ENCODE data around the gene CHST1. TPM values are rescaled to one million over a fixed set of nuclear protein-coding genes. Genes with fewer than 3 reads are reported as not detected.

Gene CHST1
- total RNA-seq, 1 experiment from 2014 or later: not detected

DNA sequence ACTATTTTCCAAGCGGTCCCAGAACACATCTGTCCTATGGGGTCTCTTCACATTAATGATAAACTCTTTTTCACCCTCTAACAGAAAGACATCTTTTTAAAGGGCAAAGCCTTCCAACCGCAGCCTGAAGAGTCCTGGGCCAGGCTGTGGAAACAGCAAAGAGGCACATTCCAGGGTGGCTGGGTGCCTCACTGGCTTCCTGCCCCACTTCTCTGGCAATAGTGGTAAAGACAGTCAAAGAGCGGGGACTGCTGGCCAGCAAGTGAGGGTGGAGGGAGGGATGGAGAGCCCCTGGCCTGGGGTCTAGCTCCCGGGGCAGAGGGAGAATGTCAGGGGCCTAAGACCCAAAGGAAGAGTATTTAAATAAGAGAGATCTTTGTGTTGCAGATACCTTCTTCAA, 10.2 kb upstream of the CHST1 start:
- intact Hi-C loops (cut with micrococcal nuclease; ENCODE audit: unreplicated experiment): no loop called here
- DNase-seq: no peak
- Mint-ChIP-seq H3K4me3 (ENCODE audit: unreplicated experiment) (no peak overlapping the region), H3K9me3 (ENCODE audit: unreplicated experiment) (no peaks in the 10 kb centered on the region), H3K36me3 (ENCODE audit: insufficient read depth, unreplicated experiment) (no peaks in the 10 kb centered on the region), H3K27ac (ENCODE audit: unreplicated experiment) (no peak overlapping the region), H3K4me1 (ENCODE audit: low read depth, unreplicated experiment) (no peaks in the 10 kb centered on the region), H3K27me3 (ENCODE audit: insufficient read depth, unreplicated experiment) (peaks cover 3% of the 10 kb centered on the region)
- ChIA-PET POLR2A (no interaction called here), CTCF (no interaction called here)
- no peaks in the 10 kb centered on the region; the same call in 1 of the 2 replicates for H3K27me3 ChIP-seq (replicated peaks; ENCODE audit: control insufficient read depth, insufficient read depth, low read length)
- no TSS peak for BruUV-seq (replicated peaks)
- H3K4me1 ChIP-seq: no peaks in the 10 kb centered on the region
- H3K9me3 ChIP-seq: no peaks in the 10 kb centered on the region
- TF ChIP-seq, protein P1, sequence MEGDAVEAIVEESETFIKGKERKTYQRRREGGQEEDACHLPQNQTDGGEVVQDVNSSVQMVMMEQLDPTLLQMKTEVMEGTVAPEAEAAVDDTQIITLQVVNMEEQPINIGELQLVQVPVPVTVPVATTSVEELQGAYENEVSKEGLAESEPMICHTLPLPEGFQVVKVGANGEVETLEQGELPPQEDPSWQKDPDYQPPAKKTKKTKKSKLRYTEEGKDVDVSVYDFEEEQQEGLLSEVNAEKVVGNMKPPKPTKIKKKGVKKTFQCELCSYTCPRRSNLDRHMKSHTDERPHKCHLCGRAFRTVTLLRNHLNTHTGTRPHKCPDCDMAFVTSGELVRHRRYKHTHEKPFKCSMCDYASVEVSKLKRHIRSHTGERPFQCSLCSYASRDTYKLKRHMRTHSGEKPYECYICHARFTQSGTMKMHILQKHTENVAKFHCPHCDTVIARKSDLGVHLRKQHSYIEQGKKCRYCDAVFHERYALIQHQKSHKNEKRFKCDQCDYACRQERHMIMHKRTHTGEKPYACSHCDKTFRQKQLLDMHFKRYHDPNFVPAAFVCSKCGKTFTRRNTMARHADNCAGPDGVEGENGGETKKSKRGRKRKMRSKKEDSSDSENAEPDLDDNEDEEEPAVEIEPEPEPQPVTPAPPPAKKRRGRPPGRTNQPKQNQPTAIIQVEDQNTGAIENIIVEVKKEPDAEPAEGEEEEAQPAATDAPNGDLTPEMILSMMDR (IDR thresholded peaks at IDR 0.05; ENCODE audit: insufficient read depth in 1 of 2, low read depth in 1 of 2, low read length in 1 of 2, severe bottlenecking in 1 of 2, unreplicated experiment in 1 of 2): no peak
- no peaks in the 10 kb centered on the region for H3K36me3 ChIP-seq (ENCODE audit: control insufficient read depth, insufficient read depth, low read length)
- no peak overlapping the region for H3K4me3 ChIP-seq (ENCODE audit: low read depth, low read length)

DNA sequence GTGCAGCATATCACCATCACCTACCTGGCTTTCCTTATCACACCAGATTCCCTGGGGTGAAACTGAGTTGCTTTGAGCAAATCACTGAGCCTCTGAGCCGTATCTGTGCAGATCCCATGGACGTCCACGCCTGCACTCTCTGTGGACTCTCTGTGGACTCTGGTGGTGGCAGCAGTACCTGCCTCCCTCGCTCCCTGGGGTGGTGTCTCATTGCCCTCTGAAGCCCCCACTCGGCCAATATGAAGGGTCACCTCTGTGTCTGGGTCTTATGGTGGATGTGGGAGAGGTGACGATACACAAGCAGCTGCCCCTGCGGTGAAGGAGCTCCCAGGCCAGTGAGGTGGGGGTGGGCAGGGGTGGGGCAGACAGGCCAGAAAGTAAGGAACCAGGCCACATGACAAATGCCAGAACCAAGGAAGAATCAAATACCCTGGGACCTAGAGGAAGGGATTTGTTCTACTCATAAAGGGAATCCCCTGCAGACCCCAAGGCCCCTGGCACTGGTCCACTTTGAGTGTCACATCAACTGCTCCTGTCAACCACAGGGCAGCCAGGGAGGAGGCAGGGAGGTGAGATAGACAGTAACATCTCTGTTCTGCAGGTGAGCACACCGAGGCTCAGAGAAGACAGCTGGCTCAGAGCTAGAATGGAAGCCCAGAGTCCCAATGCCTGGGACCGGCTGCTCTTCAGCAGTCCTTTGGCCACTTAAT, 9.2 kb upstream of the CHST1 start:
- Histone ChIP-seq H3K9me3 (no peaks in the 10 kb centered on the region), H3K4me1 (no peaks in the 10 kb centered on the region), H3K36me3 (ENCODE audit: control insufficient read depth, insufficient read depth, low read length) (no peaks in the 10 kb centered on the region), H3K4me3 (ENCODE audit: low read depth, low read length) (no peak overlapping the region), H3K27me3 (replicated peaks; ENCODE audit: control insufficient read depth, insufficient read depth, low read length) (no peaks in the 10 kb centered on the region; the same call in 1 of the 2 replicates)
- no peak overlapping the region for H3K27ac Mint-ChIP-seq (ENCODE audit: unreplicated experiment)
- BruUV-seq (replicated peaks): no TSS peak
- POLR2A ChIA-PET: no interaction called here
- TF ChIP-seq, protein P1 (IDR thresholded peaks at IDR 0.05; ENCODE audit: insufficient read depth in 1 of 2, low read depth in 1 of 2, low read length in 1 of 2, severe bottlenecking in 1 of 2, unreplicated experiment in 1 of 2): no peak
- H3K4me1 Mint-ChIP-seq (ENCODE audit: low read depth, unreplicated experiment): no peaks in the 10 kb centered on the region
- no peaks in the 10 kb centered on the region for H3K9me3 Mint-ChIP-seq (ENCODE audit: unreplicated experiment)
- intact Hi-C loops (cut with micrococcal nuclease; ENCODE audit: unreplicated experiment): no loop called here
- peaks cover 6% of the 10 kb centered on the region for H3K27me3 Mint-ChIP-seq (ENCODE audit: insufficient read depth, unreplicated experiment)
- CTCF ChIA-PET: no interaction called here
- no peaks in the 10 kb centered on the region for H3K36me3 Mint-ChIP-seq (ENCODE audit: insufficient read depth, unreplicated experiment)
- no peak overlapping the region for H3K4me3 Mint-ChIP-seq (ENCODE audit: unreplicated experiment)
- no peak for DNase-seq

DNA sequence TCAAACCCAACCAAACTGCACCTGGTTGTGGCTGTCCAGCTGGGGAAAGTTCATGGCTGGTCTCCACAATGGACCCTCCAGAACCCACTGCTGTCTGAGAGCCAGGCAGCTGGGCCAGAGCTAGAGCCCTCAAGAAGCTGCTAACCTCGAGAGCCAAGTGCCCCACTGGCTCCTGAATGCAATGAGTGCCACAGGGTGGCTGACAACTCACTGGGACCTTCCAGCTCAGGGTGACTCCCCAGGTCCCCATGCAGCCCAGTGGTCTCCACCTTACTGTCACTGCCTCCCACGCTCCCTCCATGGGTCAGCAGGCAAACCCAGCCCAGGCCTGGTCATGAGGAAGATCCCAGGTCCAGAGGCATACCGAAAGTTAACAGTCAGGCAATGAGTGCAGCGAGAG, 8.0 kb upstream of the CHST1 start:
- DNase-seq: no peak
- intact Hi-C loops (cut with micrococcal nuclease; ENCODE audit: unreplicated experiment): no loop called here
- H3K4me1 Mint-ChIP-seq (ENCODE audit: low read depth, unreplicated experiment): no peaks in the 10 kb centered on the region
- H3K4me3 Mint-ChIP-seq (ENCODE audit: unreplicated experiment): no peak overlapping the region
- no peaks in the 10 kb centered on the region for H3K9me3 Mint-ChIP-seq (ENCODE audit: unreplicated experiment)
- Histone ChIP-seq H3K4me3 (ENCODE audit: low read depth, low read length) (no peak overlapping the region), H3K36me3 (ENCODE audit: control insufficient read depth, insufficient read depth, low read length) (no peaks in the 10 kb centered on the region), H3K9me3 (no peaks in the 10 kb centered on the region), H3K4me1 (no peaks in the 10 kb centered on the region), H3K27me3 (replicated peaks; ENCODE audit: control insufficient read depth, insufficient read depth, low read length) (no peaks in the 10 kb centered on the region; the same call in 1 of the 2 replicates)
- ChIA-PET CTCF (no interaction called here), POLR2A (no interaction called here)
- no TSS peak for BruUV-seq (replicated peaks)
- no peak overlapping the region for H3K27ac Mint-ChIP-seq (ENCODE audit: unreplicated experiment)
- TF ChIP-seq, protein P1 (IDR thresholded peaks at IDR 0.05; ENCODE audit: insufficient read depth in 1 of 2, low read depth in 1 of 2, low read length in 1 of 2, severe bottlenecking in 1 of 2, unreplicated experiment in 1 of 2): no peak
- H3K36me3 Mint-ChIP-seq (ENCODE audit: insufficient read depth, unreplicated experiment): no peaks in the 10 kb centered on the region
- H3K27me3 Mint-ChIP-seq (ENCODE audit: insufficient read depth, unreplicated experiment): peaks cover 10% of the 10 kb centered on the region

All from Caco-2 (cell line).